BE2C (cell line): ENCODE data around the gene SLC35D1. TPM values are rescaled to one million over a fixed set of nuclear protein-coding genes. Genes with fewer than 3 reads are reported as not detected.
A peak's percentile ranks its signal among the peaks of the same experiment; 100 is the strongest.

Source experiments
- DNase-seq: peaks from one replicate; pipeline ENCODE4 v3.0.0-alpha.2; 2020
- H3K27me3 ChIP-seq: fragments of 250-450 bp; sonication (Bioruptor Pico); 2 replicates; pipeline ENCODE4 v1.5.1; 2020; ENCODE audit warnings: mild to moderate bottlenecking
- H3K36me3 ChIP-seq: fragments of 250-450 bp; sonication (Bioruptor Pico); 2 replicates; pipeline ENCODE4 v1.5.1; 2020; ENCODE audit warnings: mild to moderate bottlenecking
- H3K4me1 ChIP-seq: fragments of 250-450 bp; sonication (Bioruptor Pico); 2 replicates; pipeline ENCODE4 v1.5.1; 2020
- H3K4me3 ChIP-seq: 2 replicates; pipeline ENCODE4 v1.5.1; 2011; ENCODE audit warnings: low read depth, low read length
- H3K9me3 ChIP-seq: fragments of 250-450 bp; sonication (Bioruptor Pico); 2 replicates; pipeline ENCODE4 v1.5.1; 2020
- CTCF ChIP-seq: IDR thresholded peaks from 2 replicates; pipeline ENCODE4 v1.5.1; 2012; ENCODE audit warnings: mild to moderate bottlenecking, low read depth, low read length
- polyA plus RNA-seq: library from polyadenylated mRNA; unstranded; fragments of >200 nt; gene quantifications from one replicate; pipeline ENCODE4 v1.2.1, GENCODE V29; 2012; ENCODE audit warnings: low read depth, missing spikeins; ENCODE audit not compliant: insufficient read length, insufficient read depth

Gene SLC35D1
- polyA plus RNA-seq, result 0.91 TPM

- H3K4me1 ChIP-seq, result no peaks in the 10 kb centered on the region
- H3K9me3 ChIP-seq, result no peaks in the 10 kb centered on the region
- H3K27me3 ChIP-seq, result no peaks in the 10 kb centered on the region
- peak within 1 kb of the TSS; percentile 79 for H3K4me3 ChIP-seq
- DNase-seq, result peak; percentile 78
- no peak for TF ChIP-seq CTCF
- H3K36me3 ChIP-seq, result no peaks in the 10 kb centered on the region
Measured at GRCh38 chr1:67053785-67054772, at the start of gene SLC35D1. SLC35D1 (minus strand) TSS chr1:67054148; CDS start chr1:67054013, 135 bp downstream.

- Histone ChIP-seq H3K9me3 (no peaks in the 10 kb centered on the region), H3K4me3 (no peak overlapping the region), H3K36me3 (no peaks in the 10 kb centered on the region), H3K27me3 (no peaks in the 10 kb centered on the region), H3K4me1 (no peaks in the 10 kb centered on the region)
- TF ChIP-seq CTCF, result no peak
- no peak for DNase-seq
Measured at GRCh38 chr1:67103548-67103947, 49.6 kb upstream of the SLC35D1 start.

GRCh38 chr1:67100833-67101232, 46.9 kb upstream of the SLC35D1 start:
- Histone ChIP-seq H3K36me3 (no peaks in the 10 kb centered on the region), H3K4me3 (no peak overlapping the region), H3K4me1 (no peaks in the 10 kb centered on the region), H3K27me3 (no peaks in the 10 kb centered on the region), H3K9me3 (no peaks in the 10 kb centered on the region)
- DNase-seq, result no peak
- no peak for TF ChIP-seq CTCF

GRCh38 chr1:67097305-67097704, 43.4 kb upstream of the SLC35D1 start:
- no peaks in the 10 kb centered on the region for H3K36me3 ChIP-seq
- H3K4me3 ChIP-seq, result no peak overlapping the region
- no peaks in the 10 kb centered on the region for H3K4me1 ChIP-seq
- no peaks in the 10 kb centered on the region for H3K27me3 ChIP-seq
- no peak for DNase-seq
- no peaks in the 10 kb centered on the region for H3K9me3 ChIP-seq
- TF ChIP-seq CTCF, result no peak

- TF ChIP-seq CTCF, result no peak
- Histone ChIP-seq H3K27me3 (no peaks in the 10 kb centered on the region), H3K9me3 (no peaks in the 10 kb centered on the region), H3K4me3 (no peak overlapping the region), H3K4me1 (no peaks in the 10 kb centered on the region), H3K36me3 (no peaks in the 10 kb centered on the region)
- DNase-seq, result no peak
Measured at GRCh38 chr1:67094191-67094590, 40.2 kb upstream of the SLC35D1 start.

- no peaks in the 10 kb centered on the region for H3K4me1 ChIP-seq
- H3K4me3 ChIP-seq, result no peak overlapping the region
- DNase-seq, result no peak
- H3K36me3 ChIP-seq, result no peaks in the 10 kb centered on the region
- no peaks in the 10 kb centered on the region for H3K9me3 ChIP-seq
- H3K27me3 ChIP-seq, result no peaks in the 10 kb centered on the region
- no peak for TF ChIP-seq CTCF
Measured at GRCh38 chr1:67089685-67090208, 35.8 kb upstream of the SLC35D1 start.
